IMR-90 (cell line): ENCODE results near the gene ACADSB. TPM values are rescaled to one million over a fixed set of nuclear protein-coding genes. Genes with fewer than 3 reads are reported as not detected.

Experiments
- ATAC-seq: fragments of 200-7000 bp; cut with Tn5 transposase; 2 replicates; pipeline ENCODE4 v1.9.1; 2020; ENCODE audit warnings: low read depth, mild to moderate bottlenecking, moderate library complexity
- BruUV-seq: library from RNA; stranded (reverse); fragments of 400-500 nt; replicated peaks from 2 replicates; lab custom pipeline; 2021; lab: Mats Ljungman, UMichigan
- CTCF ChIA-PET: fragments of 300-600 bp; formaldehyde crosslinking; extraction: SDS; loops from one replicate; lab custom pipeline; 2021; ENCODE audit warnings: antibody characterized with exemption; lab: Yijun Ruan, JAX
- POLR2A ChIA-PET: fragments of 300-600 bp; sonication (Branson Sonifier 250); formaldehyde crosslinking; loops from one replicate; lab custom pipeline; 2022; ENCODE audit warnings: antibody characterized with exemption; ENCODE audit not compliant: unreplicated experiment; lab: Charles Lee
- DNase-seq: peaks from one replicate; pipeline ENCODE4 v3.0.0; 2013
- H2AFZ ChIP-seq: replicated peaks from 2 replicates; pipeline ENCODE3; 2013; ENCODE audit warnings: low read length, mild to moderate bottlenecking; ENCODE audit not compliant: poor library complexity
- H2AK5ac ChIP-seq: 2 replicates; pipeline ENCODE4 v1.6.1; 2013; ENCODE audit warnings: low read depth, low read length, inconsistent platforms
- H2AK9ac ChIP-seq: replicated peaks from 2 replicates; pipeline ENCODE3; 2013; ENCODE audit warnings: mild to moderate bottlenecking, low read depth, low read length, moderate library complexity; ENCODE audit not compliant: poor library complexity
- H2BK120ac ChIP-seq: 2 replicates; pipeline ENCODE4 v1.6.1; 2013; ENCODE audit warnings: low read depth, low read length, inconsistent platforms
- H2BK15ac ChIP-seq: 3 replicates; pipeline ENCODE4 v1.6.1; 2013; ENCODE audit warnings: low read depth, low read length, inconsistent platforms
- H2BK20ac ChIP-seq: 2 replicates; pipeline ENCODE4 v1.6.1; 2013; ENCODE audit warnings: low read depth, mild to moderate bottlenecking, inconsistent platforms, low read length, moderate library complexity
- H2BK5ac ChIP-seq: 2 replicates; pipeline ENCODE4 v1.6.1; 2013; ENCODE audit warnings: mild to moderate bottlenecking, low read depth, low read length, inconsistent platforms; ENCODE audit not compliant: poor library complexity, severe bottlenecking
- H3K14ac ChIP-seq: replicated peaks from 2 replicates; pipeline ENCODE4 v1.6.1; 2013; ENCODE audit warnings: low read depth, low read length, inconsistent platforms
- H3K18ac ChIP-seq: 2 replicates; pipeline ENCODE4 v1.6.1; 2013; ENCODE audit warnings: low read depth, low read length, control low read depth
- H3K23ac ChIP-seq: 2 replicates; pipeline ENCODE4 v1.6.1; 2013; ENCODE audit warnings: low read depth, low read length, inconsistent platforms
- H3K27ac ChIP-seq: 2 replicates; pipeline ENCODE4 v1.5.1; 2013; ENCODE audit warnings: mild to moderate bottlenecking, control low read depth, low read length; ENCODE audit not compliant: insufficient read depth
- H3K27me3 ChIP-seq: 2 replicates; pipeline ENCODE4 v1.6.1; 2013; ENCODE audit warnings: low read length; ENCODE audit not compliant: control insufficient read depth, insufficient read depth
- H3K36me3 ChIP-seq: 2 replicates; pipeline ENCODE4 v1.6.1; 2013; ENCODE audit warnings: low read length, mixed read lengths; ENCODE audit not compliant: control insufficient read depth, insufficient read depth
- H3K4ac ChIP-seq: 2 replicates; pipeline ENCODE4 v1.6.1; 2013; ENCODE audit warnings: low read depth, low read length, inconsistent platforms
- H3K4me1 ChIP-seq: 2 replicates; pipeline ENCODE4 v1.6.1; 2013; ENCODE audit warnings: low read length, mixed read lengths; ENCODE audit not compliant: control insufficient read depth, insufficient read depth
- H3K4me2 ChIP-seq: 2 replicates; pipeline ENCODE4 v1.6.1; 2013; ENCODE audit warnings: low read depth, mild to moderate bottlenecking, control low read depth, low read length, moderate library complexity
- H3K4me3 ChIP-seq: 2 replicates; pipeline ENCODE4 v1.5.1; 2013; ENCODE audit warnings: low read depth, mild to moderate bottlenecking, control low read depth, low read length, moderate library complexity; ENCODE audit not compliant: insufficient read depth
- H3K56ac ChIP-seq: 2 replicates; pipeline ENCODE4 v1.6.1; 2013; ENCODE audit warnings: low read length, inconsistent platforms; ENCODE audit not compliant: insufficient read depth; ENCODE audit errors: extremely low read depth
- H3K79me1 ChIP-seq, 2 experiments: 2 replicates each; pipeline ENCODE4 v1.6.1; 2013; ENCODE audit warnings: low read length in 2 of 2, inconsistent platforms in 1 of 2, low read depth in 1 of 2
- H3K9ac ChIP-seq: 2 replicates; pipeline ENCODE4 v1.6.1; 2013; ENCODE audit warnings: low read depth, low read length, control low read depth
- H3K9me1 ChIP-seq: 2 replicates; pipeline ENCODE4 v1.6.1; 2013; ENCODE audit warnings: low read length, inconsistent platforms; ENCODE audit not compliant: insufficient read depth
- H3K9me3 ChIP-seq: 2 replicates; pipeline ENCODE4 v1.6.1; 2013; ENCODE audit warnings: low read length; ENCODE audit not compliant: control insufficient read depth, insufficient read depth
- H4K20me1 ChIP-seq: 2 replicates; pipeline ENCODE4 v1.6.1; 2013; ENCODE audit warnings: low read length, inconsistent platforms; ENCODE audit not compliant: insufficient read depth
- H4K5ac ChIP-seq: 2 replicates; pipeline ENCODE4 v1.6.1; 2013; ENCODE audit warnings: mild to moderate bottlenecking, low read depth, low read length, control low read depth
- H4K8ac ChIP-seq, 2 experiments: 2 replicates each; pipeline ENCODE4 v1.6.1; 2013; ENCODE audit warnings: low read depth in 2 of 2, low read length in 2 of 2, control low read depth in 1 of 2, inconsistent platforms in 1 of 2
- H4K91ac ChIP-seq: 2 replicates; pipeline ENCODE4 v1.6.1; 2013; ENCODE audit warnings: low read depth, low read length, inconsistent platforms; ENCODE audit not compliant: insufficient read depth
- CEBPB ChIP-seq: IDR thresholded peaks from 2 replicates; pipeline ENCODE4 v1.6.1; 2012; ENCODE audit warnings: low read depth, low read length, improper control_type of control experiment
- CHD1 ChIP-seq: IDR thresholded peaks from 2 replicates; pipeline ENCODE4 v1.6.1; 2012; ENCODE audit warnings: low read depth, low read length, improper control_type of control experiment
- FOS ChIP-seq: fragments of 150-350 bp; IDR thresholded peaks from 2 replicates; pipeline ENCODE4 v1.6.1; 2016; ENCODE audit warnings: low read depth, low read length
- MAFK ChIP-seq: IDR thresholded peaks from 2 replicates; pipeline ENCODE4 v1.6.1; 2012; ENCODE audit warnings: low read depth, low read length, improper control_type of control experiment
- MAZ ChIP-seq: IDR thresholded peaks from 2 replicates; pipeline ENCODE4 v1.6.1; 2012; ENCODE audit warnings: low read depth, mild to moderate bottlenecking, low read length, improper control_type of control experiment, moderate library complexity, borderline replicate concordance
- POLR2A ChIP-seq: IDR thresholded peaks from 2 replicates; pipeline ENCODE4 v1.6.1; 2012; ENCODE audit warnings: mild to moderate bottlenecking, low read depth, low read length
- RAD21 ChIP-seq: IDR thresholded peaks from 2 replicates; pipeline ENCODE4 v1.6.1; 2012; ENCODE audit warnings: low read length, improper control_type of control experiment
- RCOR1 ChIP-seq: IDR thresholded peaks from 2 replicates; pipeline ENCODE4 v1.6.1; 2012; ENCODE audit warnings: mild to moderate bottlenecking, low read length, improper control_type of control experiment; ENCODE audit not compliant: insufficient replicate concordance
- SMC3 ChIP-seq: fragments of 150-350 bp; IDR thresholded peaks from 2 replicates; pipeline ENCODE4 v1.6.1; 2016; ENCODE audit warnings: low read depth, mild to moderate bottlenecking, antibody characterized with exemption, low read length, moderate library complexity
- USF2 ChIP-seq: fragments of 150-350 bp; IDR thresholded peaks from 2 replicates; pipeline ENCODE4 v1.6.1; 2017; ENCODE audit warnings: mild to moderate bottlenecking, antibody characterized with exemption, low read length, low read depth
- WGBS, 2 experiments: methylation state at CpG; one replicate each; pipeline versions ENCODE4 v1.1.5 to v1.1.7; 2013; ENCODE audit warnings: missing lambda C conversion rate in 2 of 2; ENCODE audit not compliant: insufficient read length in 1 of 2; ENCODE audit errors: extremely low coverage in 2 of 2; 5-methylcytosine and 5-hydroxymethylcytosine counted together
- dilution Hi-C: fragments of 300-500 bp; cut with HindIII; formaldehyde crosslinking; loops from one replicate; pipeline ENCODE4 v1.14.3; 2018; ENCODE audit warnings: low sequenced_read_pairs; ENCODE audit not compliant: unreplicated experiment
- in situ Hi-C: fragments of 300-500 bp; cut with MboI; formaldehyde crosslinking; loops from 3 replicates; pipeline ENCODE4 v1.14.3; 2019; ENCODE audit warnings: low sequenced_read_pairs, inconsistent platforms, mixed read lengths
- intact Hi-C: fragments of 100-400 bp; cut with micrococcal nuclease; formaldehyde crosslinking; loops from 2 replicates; pipeline ENCODE4 v1.10.0; 2022
- polyA plus RNA-seq, 3 experiments: library from polyadenylated mRNA; depleted of rRNA; stranded (reverse); fragments of >200 nt; gene quantifications; 2 replicates each; pipeline ENCODE4 v1.2.3, GENCODE V29; 2012; ENCODE audit warnings: low replicate concordance in 1 of 3
- total RNA-seq: library from RNA; depleted of rRNA; stranded (reverse); fragments of >200 nt; gene quantifications from 2 replicates; pipeline ENCODE4 v1.2.3, GENCODE V29; 2012

The ACADSB gene
- total and polyA plus RNA-seq, 2 of the 4 experiments (the other 2 are of a cell fraction): 6.2 to 10.6 TPM

DNA sequence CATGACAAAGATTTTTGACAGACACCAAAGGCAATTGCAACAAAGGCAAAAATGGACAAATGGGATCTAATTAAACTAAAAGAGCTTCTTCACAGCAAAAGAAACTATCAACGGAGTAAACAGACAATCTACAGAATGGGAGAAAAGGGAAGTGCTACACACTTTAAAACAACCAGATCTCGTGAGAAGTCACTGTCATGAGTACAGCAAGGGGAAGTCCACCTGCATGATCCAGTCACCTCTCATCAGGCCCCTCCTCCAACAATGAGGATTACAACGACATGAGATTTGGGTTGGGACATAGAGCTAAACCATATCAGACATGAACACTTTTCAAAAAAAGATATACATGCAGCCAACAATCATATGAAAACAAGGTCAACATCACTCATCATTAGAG, 40.1 kb upstream of the ACADSB start:
- no peak overlapping the region for H3K18ac ChIP-seq
- H4K20me1 ChIP-seq: no peaks in the 10 kb centered on the region
- H3K36me3 ChIP-seq: no peaks in the 10 kb centered on the region
- no peak for ATAC-seq
- H4K91ac ChIP-seq: no peak overlapping the region
- no peaks in the 10 kb centered on the region for H3K4me1 ChIP-seq
- H3K4ac ChIP-seq: no peak overlapping the region
- no peak overlapping the region for H3K27ac ChIP-seq
- no peak overlapping the region for H2BK20ac ChIP-seq
- intact Hi-C loops (no loop called here), in situ Hi-C loops (no loop called here), dilution Hi-C loops (no loop called here)
- no peak overlapping the region for H2BK120ac ChIP-seq
- no peaks in the 10 kb centered on the region for H3K9me1 ChIP-seq
- H3K9ac ChIP-seq: no peak overlapping the region
- H2BK15ac ChIP-seq: no peak overlapping the region
- no peak overlapping the region for H3K23ac ChIP-seq
- BruUV-seq: no TSS peak
- POLR2A ChIA-PET: no interaction called here
- no peak overlapping the region for H2BK5ac ChIP-seq
- no peak overlapping the region for H2AK5ac ChIP-seq
- H3K56ac ChIP-seq: no peak overlapping the region
- no peak overlapping the region for H2AK9ac ChIP-seq
- H3K27me3 ChIP-seq: no peaks in the 10 kb centered on the region
- CTCF ChIA-PET: no interaction called here
- H3K4me3 ChIP-seq: no peak overlapping the region
- no peaks in the 10 kb centered on the region for H3K79me1 ChIP-seq
- H3K9me3 ChIP-seq: peaks cover 10% of the 10 kb centered on the region
- H3K4me2 ChIP-seq: no peak overlapping the region
- no peak overlapping the region for H3K14ac ChIP-seq
- DNase-seq: no peak
- H2AFZ ChIP-seq: no peak overlapping the region
- WGBS, 2 experiments: no CpG with 5 or more reads among the region's 3 CpGs
- no peak overlapping the region for H4K8ac ChIP-seq
- TF ChIP-seq SMC3 (no peak), MAFK (no peak), MAZ (no peak), USF2 (no peak), FOS (no peak), RAD21 (no peak), CEBPB (no peak), RCOR1 (no peak), POLR2A (no peak), CHD1 (no peak)
- H4K5ac ChIP-seq: no peak overlapping the region
